ENCODE measurements around the gene DYNC1H1. TPM values are rescaled to one million over a fixed set of nuclear protein-coding genes. Genes with fewer than 3 reads are reported as not detected.

DYNC1H1 gene
- total RNA-seq, 1 donor from 2014 or later, result 499 TPM

GRCh38 chr14:102033241-102033640 is 68.9 kb downstream of the DYNC1H1 start:
- H3K27ac ChIP-seq, result no peak overlapping the region
- intact Hi-C loops (cut with DNase I), result no loop called here
- no peaks in the 10 kb centered on the region for H3K27me3 ChIP-seq
- H3K4me3 ChIP-seq, result no peak overlapping the region
- no peaks in the 10 kb centered on the region for H3K9me3 ChIP-seq
- DNase-seq (ENCODE audit: extremely low spot score in 2 of 2), result no peak
- peaks cover 13 to 99% of the 10 kb centered on the region in 2 donors for H3K36me3 ChIP-seq
- TF ChIP-seq, protein P1, sequence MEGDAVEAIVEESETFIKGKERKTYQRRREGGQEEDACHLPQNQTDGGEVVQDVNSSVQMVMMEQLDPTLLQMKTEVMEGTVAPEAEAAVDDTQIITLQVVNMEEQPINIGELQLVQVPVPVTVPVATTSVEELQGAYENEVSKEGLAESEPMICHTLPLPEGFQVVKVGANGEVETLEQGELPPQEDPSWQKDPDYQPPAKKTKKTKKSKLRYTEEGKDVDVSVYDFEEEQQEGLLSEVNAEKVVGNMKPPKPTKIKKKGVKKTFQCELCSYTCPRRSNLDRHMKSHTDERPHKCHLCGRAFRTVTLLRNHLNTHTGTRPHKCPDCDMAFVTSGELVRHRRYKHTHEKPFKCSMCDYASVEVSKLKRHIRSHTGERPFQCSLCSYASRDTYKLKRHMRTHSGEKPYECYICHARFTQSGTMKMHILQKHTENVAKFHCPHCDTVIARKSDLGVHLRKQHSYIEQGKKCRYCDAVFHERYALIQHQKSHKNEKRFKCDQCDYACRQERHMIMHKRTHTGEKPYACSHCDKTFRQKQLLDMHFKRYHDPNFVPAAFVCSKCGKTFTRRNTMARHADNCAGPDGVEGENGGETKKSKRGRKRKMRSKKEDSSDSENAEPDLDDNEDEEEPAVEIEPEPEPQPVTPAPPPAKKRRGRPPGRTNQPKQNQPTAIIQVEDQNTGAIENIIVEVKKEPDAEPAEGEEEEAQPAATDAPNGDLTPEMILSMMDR (IDR thresholded peaks at IDR 0.05), result no peak
- TF ChIP-seq POLR2A (IDR thresholded peaks at IDR 0.05), result no peak
- no peak for TF ChIP-seq POLR2AphosphoS5 (IDR thresholded peaks at IDR 0.05; ENCODE audit: insufficient read depth in 1 of 2, low read depth in 1 of 2)
- peaks cover 10% of the 10 kb centered on the region for H3K4me1 ChIP-seq

DNA sequence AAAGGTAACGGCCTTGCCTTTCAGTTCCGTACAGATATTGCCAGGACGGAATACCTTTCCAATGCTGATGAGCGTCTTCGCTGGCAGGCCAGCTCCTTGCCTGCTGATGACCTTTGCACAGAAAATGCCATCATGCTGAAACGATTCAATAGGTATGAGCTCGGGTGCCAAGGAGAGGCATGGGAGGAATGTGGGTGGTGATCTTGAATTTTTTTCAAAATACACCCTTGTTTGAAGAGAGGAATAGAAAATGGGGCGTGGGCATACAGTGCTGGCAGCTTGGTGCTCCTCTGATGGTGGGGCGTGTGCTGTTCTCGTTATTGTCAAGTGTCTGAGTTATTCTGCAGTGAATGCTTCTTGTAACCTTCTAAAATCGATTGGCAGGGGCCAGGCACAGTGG is 69.9 kb downstream of the DYNC1H1 start:
- no peak for DNase-seq (ENCODE audit: extremely low spot score in 2 of 2)
- H3K27me3 ChIP-seq, result no peaks in the 10 kb centered on the region
- peaks cover 6 to 99% of the 10 kb centered on the region in 2 donors for H3K36me3 ChIP-seq
- intact Hi-C loops (cut with DNase I), result no loop called here
- no peak overlapping the region for H3K27ac ChIP-seq
- no peaks in the 10 kb centered on the region for H3K9me3 ChIP-seq
- H3K4me3 ChIP-seq, result no peak overlapping the region
- H3K4me1 ChIP-seq, result no peaks in the 10 kb centered on the region
- TF ChIP-seq POLR2AphosphoS5 (IDR thresholded peaks at IDR 0.05; ENCODE audit: insufficient read depth in 1 of 2, low read depth in 1 of 2) (no peak), POLR2A (IDR thresholded peaks at IDR 0.05) (no peak)
- TF ChIP-seq, protein P1 (IDR thresholded peaks at IDR 0.05), result no peak

DNA sequence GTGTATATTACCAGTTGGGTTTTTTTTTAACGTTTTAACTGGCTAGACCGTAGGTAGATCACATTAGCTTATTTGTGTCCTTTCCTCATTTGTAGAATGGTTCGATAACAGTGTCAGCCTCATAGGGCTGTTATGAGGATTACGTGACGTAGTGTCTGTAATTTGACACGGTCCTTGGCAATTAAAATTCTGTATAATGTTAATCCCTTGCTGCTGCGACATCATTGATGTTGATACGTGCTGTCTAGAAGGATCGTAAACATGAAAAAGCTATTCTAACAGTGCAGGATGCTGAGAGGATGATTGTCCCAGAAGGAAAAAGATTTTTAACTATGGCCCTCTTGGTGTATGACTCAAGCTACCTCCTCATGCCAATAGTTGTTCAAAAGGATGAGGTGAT is 71.5 kb downstream of the DYNC1H1 start:
- DNase-seq (ENCODE audit: extremely low spot score in 2 of 2), result no peak
- Histone ChIP-seq H3K27me3 (no peaks in the 10 kb centered on the region), H3K27ac (no peak overlapping the region), H3K4me1 (no peaks in the 10 kb centered on the region), H3K4me3 (no peak overlapping the region), H3K9me3 (no peaks in the 10 kb centered on the region), H3K36me3 (peaks cover 6 to 99% of the 10 kb centered on the region in 2 donors)
- no peak for TF ChIP-seq POLR2AphosphoS5 (IDR thresholded peaks at IDR 0.05; ENCODE audit: insufficient read depth in 1 of 2, low read depth in 1 of 2)
- intact Hi-C loops (cut with DNase I), result no loop called here

DNA sequence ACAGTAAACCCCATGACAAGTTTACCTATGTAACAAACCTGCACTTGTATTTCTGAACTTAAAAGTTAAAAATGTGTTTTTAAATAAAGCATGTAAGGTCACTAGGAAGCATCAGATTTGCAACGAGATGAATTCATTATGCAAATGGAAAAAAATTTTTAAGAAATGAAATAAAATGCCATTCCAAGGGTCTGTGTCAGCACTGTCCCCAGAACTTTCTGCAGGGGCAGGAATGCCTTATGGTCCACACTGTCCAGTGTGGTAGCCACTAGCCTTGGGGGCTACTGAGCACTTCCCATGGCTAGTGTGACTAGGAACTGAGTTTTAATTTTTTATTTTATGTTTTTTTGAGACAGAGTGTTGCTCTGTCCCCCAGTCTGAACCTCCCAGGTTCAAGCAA is 73.3 kb downstream of the DYNC1H1 start:
- TF ChIP-seq, protein P1 (IDR thresholded peaks at IDR 0.05), result no peak
- TF ChIP-seq POLR2AphosphoS5 (IDR thresholded peaks at IDR 0.05; ENCODE audit: insufficient read depth in 1 of 2, low read depth in 1 of 2) (no peak), POLR2A (IDR thresholded peaks at IDR 0.05) (no peak)
- no peak overlapping the region for H3K27ac ChIP-seq
- H3K9me3 ChIP-seq, result no peaks in the 10 kb centered on the region

GRCh38 chr14:102039157-102039556 is 74.8 kb downstream of the DYNC1H1 start:
- Histone ChIP-seq H3K4me3 (no peak overlapping the region), H3K9me3 (no peaks in the 10 kb centered on the region), H3K27ac (no peak overlapping the region), H3K4me1 (no peaks in the 10 kb centered on the region), H3K27me3 (no peaks in the 10 kb centered on the region), H3K36me3 (peaks cover 0 to 99% of the 10 kb centered on the region in 2 donors)
- TF ChIP-seq POLR2A (IDR thresholded peaks at IDR 0.05) (no peak), POLR2AphosphoS5 (IDR thresholded peaks at IDR 0.05; ENCODE audit: insufficient read depth in 1 of 2, low read depth in 1 of 2) (no peak)
- TF ChIP-seq, protein P1 (IDR thresholded peaks at IDR 0.05), result no peak
- intact Hi-C loops (cut with DNase I), result no loop called here
- DNase-seq (ENCODE audit: extremely low spot score in 2 of 2), result no peak

More for the DNA sequence above, 73.3 kb downstream of the DYNC1H1 start:
- Histone ChIP-seq H3K27me3 (no peaks in the 10 kb centered on the region), H3K4me1 (no peaks in the 10 kb centered on the region), H3K4me3 (no peak overlapping the region), H3K36me3 (peaks cover 6 to 99% of the 10 kb centered on the region in 2 donors)
- DNase-seq (ENCODE audit: extremely low spot score in 2 of 2), result no peak
- intact Hi-C loops (cut with DNase I), result no loop called here
